ENCODE data around the gene MAP3K19. TPM values are rescaled to one million over a fixed set of nuclear protein-coding genes. Genes with fewer than 3 reads are reported as not detected.

The MAP3K19 gene
- total RNA-seq, 1 experiment from 2014 or later: not detected

DNA sequence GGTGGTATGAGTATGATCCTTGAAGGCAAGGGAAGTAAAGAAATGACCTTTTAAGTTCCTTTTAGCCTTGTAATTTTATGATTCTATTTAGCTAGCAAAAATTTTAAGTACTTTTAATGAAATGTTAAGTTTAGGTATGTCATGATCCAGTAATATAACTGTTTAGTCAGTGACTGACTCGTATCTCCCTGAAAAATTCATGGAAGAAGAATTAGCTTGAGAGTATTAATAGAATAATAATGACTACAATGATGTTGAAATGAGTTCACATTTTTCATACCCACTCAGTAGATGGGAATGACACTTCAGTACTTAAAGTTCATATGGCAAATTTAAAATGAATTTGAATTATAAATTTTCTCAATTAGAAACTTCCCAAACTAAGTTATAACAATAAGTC is 19.5 kb upstream of the MAP3K19 start (continued):
- TF ChIP-seq, protein P1, sequence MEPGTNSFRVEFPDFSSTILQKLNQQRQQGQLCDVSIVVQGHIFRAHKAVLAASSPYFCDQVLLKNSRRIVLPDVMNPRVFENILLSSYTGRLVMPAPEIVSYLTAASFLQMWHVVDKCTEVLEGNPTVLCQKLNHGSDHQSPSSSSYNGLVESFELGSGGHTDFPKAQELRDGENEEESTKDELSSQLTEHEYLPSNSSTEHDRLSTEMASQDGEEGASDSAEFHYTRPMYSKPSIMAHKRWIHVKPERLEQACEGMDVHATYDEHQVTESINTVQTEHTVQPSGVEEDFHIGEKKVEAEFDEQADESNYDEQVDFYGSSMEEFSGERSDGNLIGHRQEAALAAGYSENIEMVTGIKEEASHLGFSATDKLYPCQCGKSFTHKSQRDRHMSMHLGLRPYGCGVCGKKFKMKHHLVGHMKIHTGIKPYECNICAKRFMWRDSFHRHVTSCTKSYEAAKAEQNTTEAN (CRISPR knock-in tag; IDR thresholded peaks at IDR 0.05): no peak
- TF ChIP-seq ZNF671 (CRISPR knock-in tag; IDR thresholded peaks at IDR 0.05) (no peak), EMX1 (CRISPR knock-in tag; IDR thresholded peaks at IDR 0.05) (no peak), KAT7 (CRISPR knock-in tag; IDR thresholded peaks at IDR 0.05; ENCODE audit: borderline replicate concordance) (no peak), TEAD4 (CRISPR knock-in tag; IDR thresholded peaks at IDR 0.05) (no peak), GRHL2 (CRISPR knock-in tag; IDR thresholded peaks at IDR 0.05; ENCODE audit: insufficient replicate concordance, severe bottlenecking) (no peak), ZNF317 (CRISPR knock-in tag; IDR thresholded peaks at IDR 0.05; ENCODE audit: borderline replicate concordance, low read depth) (no peak)
- TF ChIP-seq, protein P2, sequence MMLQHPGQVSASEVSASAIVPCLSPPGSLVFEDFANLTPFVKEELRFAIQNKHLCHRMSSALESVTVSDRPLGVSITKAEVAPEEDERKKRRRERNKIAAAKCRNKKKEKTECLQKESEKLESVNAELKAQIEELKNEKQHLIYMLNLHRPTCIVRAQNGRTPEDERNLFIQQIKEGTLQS (CRISPR knock-in tag; conservative IDR thresholded peaks at IDR 0.05): no peak
- TF ChIP-seq, protein P3, sequence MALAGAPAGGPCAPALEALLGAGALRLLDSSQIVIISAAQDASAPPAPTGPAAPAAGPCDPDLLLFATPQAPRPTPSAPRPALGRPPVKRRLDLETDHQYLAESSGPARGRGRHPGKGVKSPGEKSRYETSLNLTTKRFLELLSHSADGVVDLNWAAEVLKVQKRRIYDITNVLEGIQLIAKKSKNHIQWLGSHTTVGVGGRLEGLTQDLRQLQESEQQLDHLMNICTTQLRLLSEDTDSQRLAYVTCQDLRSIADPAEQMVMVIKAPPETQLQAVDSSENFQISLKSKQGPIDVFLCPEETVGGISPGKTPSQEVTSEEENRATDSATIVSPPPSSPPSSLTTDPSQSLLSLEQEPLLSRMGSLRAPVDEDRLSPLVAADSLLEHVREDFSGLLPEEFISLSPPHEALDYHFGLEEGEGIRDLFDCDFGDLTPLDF (CRISPR knock-in tag; IDR thresholded peaks at IDR 0.05): no peak
- TF ChIP-seq, protein P4, sequence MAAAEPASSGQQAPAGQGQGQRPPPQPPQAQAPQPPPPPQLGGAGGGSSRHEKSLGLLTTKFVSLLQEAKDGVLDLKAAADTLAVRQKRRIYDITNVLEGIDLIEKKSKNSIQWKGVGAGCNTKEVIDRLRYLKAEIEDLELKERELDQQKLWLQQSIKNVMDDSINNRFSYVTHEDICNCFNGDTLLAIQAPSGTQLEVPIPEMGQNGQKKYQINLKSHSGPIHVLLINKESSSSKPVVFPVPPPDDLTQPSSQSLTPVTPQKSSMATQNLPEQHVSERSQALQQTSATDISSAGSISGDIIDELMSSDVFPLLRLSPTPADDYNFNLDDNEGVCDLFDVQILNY (CRISPR knock-in tag; IDR thresholded peaks at IDR 0.05): no peak

DNA sequence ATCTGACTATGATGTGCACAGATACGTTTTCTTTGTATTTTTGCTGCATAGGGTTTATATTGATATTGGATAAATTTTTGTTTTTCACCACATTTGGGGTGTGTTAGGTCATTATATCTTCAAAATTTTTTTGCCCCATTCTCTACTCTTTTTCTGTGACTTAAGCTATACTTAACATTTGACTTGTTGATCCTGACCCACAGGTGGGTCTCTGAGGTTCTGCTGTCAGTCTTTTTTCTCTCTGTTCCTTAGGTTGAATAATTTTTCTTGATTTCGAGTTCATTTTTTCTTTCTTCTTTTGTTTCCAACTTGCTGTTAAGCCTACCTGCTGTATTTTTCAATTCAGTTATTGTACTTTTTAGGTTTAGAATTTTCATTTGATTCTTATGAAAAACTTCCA is 16.9 kb upstream of the MAP3K19 start:
- Mint-ChIP-seq H3K27me3 (ENCODE audit: low read depth) (no peaks in the 10 kb centered on the region), H3K27ac (no peak overlapping the region), H3K9me3 (peaks cover 7% of the 10 kb centered on the region), H3K4me3 (no peak overlapping the region), H3K36me3 (peaks cover 37% of the 10 kb centered on the region), H3K4me1 (no peaks in the 10 kb centered on the region)
- ChIA-PET POLR2A (no interaction called here), CTCF (interaction anchor here (1.4 kb wide), 1 partner anchor 21 kb away, joined by 3 read pairs; no protein-coding TSS in a partner anchor)
- DNase-seq (ENCODE audit: low spot score) (no peak), ATAC-seq (no peak)
- TF ChIP-seq, protein P5, sequence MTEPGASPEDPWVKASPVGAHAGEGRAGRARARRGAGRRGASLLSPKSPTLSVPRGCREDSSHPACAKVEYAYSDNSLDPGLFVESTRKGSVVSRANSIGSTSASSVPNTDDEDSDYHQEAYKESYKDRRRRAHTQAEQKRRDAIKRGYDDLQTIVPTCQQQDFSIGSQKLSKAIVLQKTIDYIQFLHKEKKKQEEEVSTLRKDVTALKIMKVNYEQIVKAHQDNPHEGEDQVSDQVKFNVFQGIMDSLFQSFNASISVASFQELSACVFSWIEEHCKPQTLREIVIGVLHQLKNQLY (CRISPR knock-in tag; IDR thresholded peaks at IDR 0.05): no peak
- TF ChIP-seq, protein P6, sequence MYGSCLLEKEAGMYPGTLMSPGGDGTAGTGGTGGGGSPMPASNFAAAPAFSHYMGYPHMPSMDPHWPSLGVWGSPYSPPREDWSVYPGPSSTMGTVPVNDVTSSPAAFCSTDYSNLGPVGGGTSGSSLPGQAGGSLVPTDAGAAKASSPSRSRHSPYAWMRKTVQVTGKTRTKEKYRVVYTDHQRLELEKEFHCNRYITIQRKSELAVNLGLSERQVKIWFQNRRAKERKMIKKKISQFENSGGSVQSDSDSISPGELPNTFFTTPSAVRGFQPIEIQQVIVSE (CRISPR knock-in tag; IDR thresholded peaks at IDR 0.05; ENCODE audit: borderline replicate concordance): no peak
- TF ChIP-seq GRHL2 (CRISPR knock-in tag; IDR thresholded peaks at IDR 0.05; ENCODE audit: insufficient replicate concordance, severe bottlenecking) (no peak), EMX1 (CRISPR knock-in tag; IDR thresholded peaks at IDR 0.05) (no peak)

DNA sequence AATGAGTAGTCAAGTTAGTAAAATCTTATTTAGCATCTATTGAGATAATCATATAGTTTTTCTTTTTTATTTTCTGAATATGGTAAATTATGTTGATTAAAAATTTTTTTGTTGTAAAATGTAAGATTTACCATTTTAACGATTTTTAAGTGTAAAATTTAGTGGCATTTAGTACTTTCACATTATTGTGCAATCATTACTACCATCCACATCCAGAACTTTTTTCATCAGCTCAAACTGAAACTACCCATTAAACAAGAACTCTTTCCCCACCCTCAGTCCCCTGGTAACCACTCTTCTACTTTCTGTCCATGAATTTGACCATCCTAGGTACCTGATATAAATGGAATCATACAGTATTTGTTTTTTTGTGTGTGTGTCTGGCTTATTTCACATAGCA is 16.0 kb upstream of the MAP3K19 start:
- ChIA-PET CTCF (interaction anchor here (1.4 kb wide), 1 partner anchor 20 kb away, joined by 3 read pairs; no protein-coding TSS in a partner anchor), POLR2A (no interaction called here)
- Mint-ChIP-seq H3K36me3 (peaks cover 31% of the 10 kb centered on the region), H3K27me3 (ENCODE audit: low read depth) (no peaks in the 10 kb centered on the region), H3K27ac (no peak overlapping the region), H3K9me3 (no peaks in the 10 kb centered on the region; the same call in 1 of the 2 replicates), H3K4me1 (no peaks in the 10 kb centered on the region), H3K4me3 (no peak overlapping the region)
- DNase-seq (ENCODE audit: low spot score): no peak
- no peak for ATAC-seq
- TF ChIP-seq IRF2 (CRISPR knock-in tag; IDR thresholded peaks at IDR 0.05; ENCODE audit: borderline replicate concordance, low read depth): no peak
- TF ChIP-seq, protein P7, sequence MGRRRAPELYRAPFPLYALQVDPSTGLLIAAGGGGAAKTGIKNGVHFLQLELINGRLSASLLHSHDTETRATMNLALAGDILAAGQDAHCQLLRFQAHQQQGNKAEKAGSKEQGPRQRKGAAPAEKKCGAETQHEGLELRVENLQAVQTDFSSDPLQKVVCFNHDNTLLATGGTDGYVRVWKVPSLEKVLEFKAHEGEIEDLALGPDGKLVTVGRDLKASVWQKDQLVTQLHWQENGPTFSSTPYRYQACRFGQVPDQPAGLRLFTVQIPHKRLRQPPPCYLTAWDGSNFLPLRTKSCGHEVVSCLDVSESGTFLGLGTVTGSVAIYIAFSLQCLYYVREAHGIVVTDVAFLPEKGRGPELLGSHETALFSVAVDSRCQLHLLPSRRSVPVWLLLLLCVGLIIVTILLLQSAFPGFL (CRISPR knock-in tag; IDR thresholded peaks at IDR 0.05; ENCODE audit: borderline replicate concordance): no peak
- TF ChIP-seq SP1 (CRISPR knock-in tag; conservative IDR thresholded peaks at IDR 0.05): no peak
- no peak for TF ChIP-seq FOXK1 (CRISPR knock-in tag; IDR thresholded peaks at IDR 0.05)
- TF ChIP-seq, protein P8, sequence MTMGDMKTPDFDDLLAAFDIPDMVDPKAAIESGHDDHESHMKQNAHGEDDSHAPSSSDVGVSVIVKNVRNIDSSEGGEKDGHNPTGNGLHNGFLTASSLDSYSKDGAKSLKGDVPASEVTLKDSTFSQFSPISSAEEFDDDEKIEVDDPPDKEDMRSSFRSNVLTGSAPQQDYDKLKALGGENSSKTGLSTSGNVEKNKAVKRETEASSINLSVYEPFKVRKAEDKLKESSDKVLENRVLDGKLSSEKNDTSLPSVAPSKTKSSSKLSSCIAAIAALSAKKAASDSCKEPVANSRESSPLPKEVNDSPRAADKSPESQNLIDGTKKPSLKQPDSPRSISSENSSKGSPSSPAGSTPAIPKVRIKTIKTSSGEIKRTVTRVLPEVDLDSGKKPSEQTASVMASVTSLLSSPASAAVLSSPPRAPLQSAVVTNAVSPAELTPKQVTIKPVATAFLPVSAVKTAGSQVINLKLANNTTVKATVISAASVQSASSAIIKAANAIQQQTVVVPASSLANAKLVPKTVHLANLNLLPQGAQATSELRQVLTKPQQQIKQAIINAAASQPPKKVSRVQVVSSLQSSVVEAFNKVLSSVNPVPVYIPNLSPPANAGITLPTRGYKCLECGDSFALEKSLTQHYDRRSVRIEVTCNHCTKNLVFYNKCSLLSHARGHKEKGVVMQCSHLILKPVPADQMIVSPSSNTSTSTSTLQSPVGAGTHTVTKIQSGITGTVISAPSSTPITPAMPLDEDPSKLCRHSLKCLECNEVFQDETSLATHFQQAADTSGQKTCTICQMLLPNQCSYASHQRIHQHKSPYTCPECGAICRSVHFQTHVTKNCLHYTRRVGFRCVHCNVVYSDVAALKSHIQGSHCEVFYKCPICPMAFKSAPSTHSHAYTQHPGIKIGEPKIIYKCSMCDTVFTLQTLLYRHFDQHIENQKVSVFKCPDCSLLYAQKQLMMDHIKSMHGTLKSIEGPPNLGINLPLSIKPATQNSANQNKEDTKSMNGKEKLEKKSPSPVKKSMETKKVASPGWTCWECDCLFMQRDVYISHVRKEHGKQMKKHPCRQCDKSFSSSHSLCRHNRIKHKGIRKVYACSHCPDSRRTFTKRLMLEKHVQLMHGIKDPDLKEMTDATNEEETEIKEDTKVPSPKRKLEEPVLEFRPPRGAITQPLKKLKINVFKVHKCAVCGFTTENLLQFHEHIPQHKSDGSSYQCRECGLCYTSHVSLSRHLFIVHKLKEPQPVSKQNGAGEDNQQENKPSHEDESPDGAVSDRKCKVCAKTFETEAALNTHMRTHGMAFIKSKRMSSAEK (CRISPR knock-in tag; IDR thresholded peaks at IDR 0.05; ENCODE audit: borderline replicate concordance): no peak
- no peak for TF ChIP-seq RORB (CRISPR knock-in tag; IDR thresholded peaks at IDR 0.05)
- no peak for TF ChIP-seq GABPB1 (CRISPR knock-in tag; IDR thresholded peaks at IDR 0.05)
- no peak for TF ChIP-seq CREB1 (CRISPR knock-in tag; IDR thresholded peaks at IDR 0.05)
- TF ChIP-seq MXD4 (CRISPR knock-in tag; IDR thresholded peaks at IDR 0.05; ENCODE audit: borderline replicate concordance): no peak
- TF ChIP-seq, protein P9, sequence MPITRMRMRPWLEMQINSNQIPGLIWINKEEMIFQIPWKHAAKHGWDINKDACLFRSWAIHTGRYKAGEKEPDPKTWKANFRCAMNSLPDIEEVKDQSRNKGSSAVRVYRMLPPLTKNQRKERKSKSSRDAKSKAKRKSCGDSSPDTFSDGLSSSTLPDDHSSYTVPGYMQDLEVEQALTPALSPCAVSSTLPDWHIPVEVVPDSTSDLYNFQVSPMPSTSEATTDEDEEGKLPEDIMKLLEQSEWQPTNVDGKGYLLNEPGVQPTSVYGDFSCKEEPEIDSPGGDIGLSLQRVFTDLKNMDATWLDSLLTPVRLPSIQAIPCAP (CRISPR knock-in tag; IDR thresholded peaks at IDR 0.05): no peak
- no peak for TF ChIP-seq ZNF121 (CRISPR knock-in tag; IDR thresholded peaks at IDR 0.05)

All from WTC11 (cell line).